SK-N-SH (cell line): ENCODE data around the gene MCCC2. TPM values are rescaled to one million over a fixed set of nuclear protein-coding genes. Genes with fewer than 3 reads are reported as not detected.

ENCODE experiments used
- CTCF ChIA-PET: fragments of 300-600, 350-600 bp; formaldehyde crosslinking; extraction: SDS; loops from one replicate; lab custom pipeline; 2021; lab: Yijun Ruan, JAX
- POLR2A ChIA-PET: fragments of 350-600 bp; sonication (Branson Sonifier 250); formaldehyde crosslinking; extraction: SDS; loops from one replicate; lab custom pipeline; 2020; ENCODE audit warnings: antibody characterized with exemption, inconsistent platforms; lab: Yijun Ruan, JAX
- DNase-seq: peaks from one replicate; pipeline ENCODE4 v3.0.0; 2012
- H2AFZ ChIP-seq: fragments of 200-600 bp; sonication (generic); 2 replicates; pipeline ENCODE4 v1.8.1; 2016; ENCODE audit warnings: antibody characterized with exemption, mild to moderate bottlenecking, low read depth
- H3F3A ChIP-seq: fragments of 200-600 bp; sonication (generic); replicated peaks from 2 replicates; pipeline ENCODE3; 2016; ENCODE audit warnings: antibody characterized with exemption, mild to moderate bottlenecking; ENCODE audit not compliant: insufficient read depth
- H3K27ac ChIP-seq, 2 experiments: fragments of 200-500 bp in 1 of 2; fragments of 200-600 bp in 1 of 2; sonication (Bioruptor generic) in 1 of 2; sonication (generic), shearing (Covaris generic) in 1 of 2; 2 replicates each; pipeline versions ENCODE4 v1.5.1 to v1.6.1; 2014 to 2016; ENCODE audit warnings: low read depth in 2 of 2, inconsistent platforms in 1 of 2, low read length in 1 of 2, mild to moderate bottlenecking in 1 of 2, mixed read lengths in 1 of 2
- H3K27me3 ChIP-seq: fragments of 200-600 bp; sonication (generic), shearing (Covaris generic); 2 replicates; pipeline ENCODE4 v1.6.1; 2016; ENCODE audit warnings: mixed run types; ENCODE audit not compliant: insufficient read depth
- H3K36me3 ChIP-seq, 2 experiments: fragments of 200-500 bp in 1 of 2; fragments of 200-600 bp in 1 of 2; sonication (Bioruptor generic) in 1 of 2; sonication (generic) in 1 of 2; replicated peaks in 1 of 2; 2 replicates each; pipeline versions ENCODE3 to v1.5.1; 2014 to 2016; ENCODE audit warnings: low read length in 1 of 2, mild to moderate bottlenecking in 1 of 2; ENCODE audit not compliant: insufficient read depth in 2 of 2, control insufficient read depth in 1 of 2
- H3K4me1 ChIP-seq, 2 experiments: fragments of 200-500 bp in 1 of 2; fragments of 200-600 bp in 1 of 2; sonication (Bioruptor generic) in 1 of 2; sonication (generic), shearing (Covaris generic) in 1 of 2; 2 replicates each; pipeline versions ENCODE4 v1.5.1 to v1.6.1; 2014 to 2016; ENCODE audit warnings: low read depth in 1 of 2, low read length in 1 of 2, mixed run types in 1 of 2; ENCODE audit not compliant: insufficient read depth in 2 of 2, control insufficient read depth in 1 of 2
- H3K4me2 ChIP-seq: fragments of 200-600 bp; sonication (generic), shearing (Covaris generic); 2 replicates; pipeline ENCODE4 v1.6.1; 2017; ENCODE audit warnings: mixed run types
- H3K4me3 ChIP-seq, 2 experiments: fragments of 200-500 bp in 1 of 2; fragments of 200-600 bp in 1 of 2; sonication (Bioruptor generic) in 1 of 2; sonication (generic), shearing (Covaris generic) in 1 of 2; 2 replicates each; pipeline versions ENCODE4 v1.5.1 to v1.8.1; 2014 to 2016; ENCODE audit warnings: low read depth in 2 of 2, inconsistent platforms in 1 of 2, low read length in 1 of 2, mild to moderate bottlenecking in 1 of 2, mixed read lengths in 1 of 2, moderate library complexity in 1 of 2
- H3K79me2 ChIP-seq: fragments of 200-600 bp; sonication (generic); 2 replicates; pipeline ENCODE4 v1.8.1; 2017; ENCODE audit warnings: mild to moderate bottlenecking; ENCODE audit not compliant: insufficient read depth
- H3K9ac ChIP-seq: fragments of 200-600 bp; sonication (generic); 2 replicates; pipeline ENCODE4 v1.6.1; 2017; ENCODE audit warnings: mixed run types
- H3K9me2 ChIP-seq: fragments of 200-600 bp; sonication (generic); 2 replicates; pipeline ENCODE4 v1.6.1; 2017; ENCODE audit warnings: mixed run types
- H3K9me3 ChIP-seq: fragments of 200-600 bp; sonication (generic); 2 replicates; pipeline ENCODE4 v1.6.1; 2017; ENCODE audit warnings: mixed run types, mild to moderate bottlenecking, moderate library complexity
- H4K20me1 ChIP-seq: fragments of 200-600 bp; sonication (generic); 2 replicates; pipeline ENCODE4 v1.6.1; 2017; ENCODE audit warnings: mild to moderate bottlenecking, mixed run types; ENCODE audit not compliant: insufficient read depth
- CHD2 ChIP-seq: fragments of 150-350 bp; IDR thresholded peaks from 2 replicates; pipeline ENCODE4 v1.6.1; 2018; ENCODE audit warnings: low read length; ENCODE audit not compliant: partially characterized antibody
- CTCF ChIP-seq: fragments of 200-600 bp; sonication (generic); IDR thresholded peaks from 2 replicates; pipeline ENCODE4 v1.6.1; 2017; ENCODE audit warnings: antibody characterized with exemption, mild to moderate bottlenecking, moderate library complexity
- ELF1 ChIP-seq: IDR thresholded peaks from 2 replicates; pipeline ENCODE4 v1.4.0; 2012
- FOSL2 ChIP-seq: IDR thresholded peaks from 2 replicates; pipeline ENCODE4 v1.4.0; 2012; ENCODE audit warnings: low read depth, mild to moderate bottlenecking, moderate library complexity, borderline replicate concordance
- GABPA ChIP-seq: IDR thresholded peaks from 2 replicates; pipeline ENCODE4 v1.4.0; 2012; ENCODE audit warnings: low read depth, mild to moderate bottlenecking
- GATA2 ChIP-seq: sonication (generic); formaldehyde crosslinking; IDR thresholded peaks from 2 replicates; pipeline ENCODE4 v1.5.0; 2020; ENCODE audit warnings: mild to moderate bottlenecking, missing genetic modification reagents
- IRF3 ChIP-seq: fragments of 150-350 bp; IDR thresholded peaks from 2 replicates; pipeline ENCODE4 v1.6.1; 2016; ENCODE audit warnings: mild to moderate bottlenecking, low read depth, low read length
- MAX ChIP-seq: IDR thresholded peaks from 2 replicates; pipeline ENCODE4 v1.4.0; 2012; ENCODE audit warnings: low read depth
- MEF2A ChIP-seq: IDR thresholded peaks from 2 replicates; pipeline ENCODE4 v1.4.0; 2012; ENCODE audit warnings: low read depth, borderline replicate concordance
- PBX3 ChIP-seq: IDR thresholded peaks from 2 replicates; pipeline ENCODE4; 2012
- POLR2AphosphoS5 ChIP-seq: IDR thresholded peaks from 2 replicates; pipeline ENCODE4 v1.6.1; 2012; ENCODE audit warnings: low read depth, low read length
- RAD21 ChIP-seq: IDR thresholded peaks from 2 replicates; pipeline ENCODE4 v1.6.1; 2012; ENCODE audit warnings: mild to moderate bottlenecking, low read length
- RCOR1 ChIP-seq: fragments of 150-350 bp; IDR thresholded peaks from 2 replicates; pipeline ENCODE4 v1.6.1; 2017; ENCODE audit warnings: antibody characterized with exemption, low read length
- RFX5 ChIP-seq: IDR thresholded peaks from 2 replicates; pipeline ENCODE4 v1.6.1; 2012; ENCODE audit warnings: mild to moderate bottlenecking, improper control_type of control experiment, low read length
- RXRA ChIP-seq: IDR thresholded peaks from 2 replicates; pipeline ENCODE4 v1.4.0; 2012; ENCODE audit warnings: low read depth, mild to moderate bottlenecking, borderline replicate concordance
- SIN3A ChIP-seq: IDR thresholded peaks from 2 replicates; pipeline ENCODE4 v1.6.1; 2012; ENCODE audit warnings: low read depth, mild to moderate bottlenecking, low read length, moderate library complexity, borderline replicate concordance
- TAF1 ChIP-seq: IDR thresholded peaks from 2 replicates; pipeline ENCODE4 v1.6.1; 2012; ENCODE audit warnings: low read depth, mild to moderate bottlenecking, low read length, moderate library complexity, borderline replicate concordance
- TEAD4 ChIP-seq: IDR thresholded peaks from 2 replicates; pipeline ENCODE4 v1.4.0; 2012; ENCODE audit warnings: mild to moderate bottlenecking, borderline replicate concordance; ENCODE audit not compliant: insufficient read depth
- YY1 ChIP-seq: IDR thresholded peaks from 2 replicates; pipeline ENCODE4 v1.4.0; 2012; ENCODE audit warnings: low read depth, mild to moderate bottlenecking
- ZBTB33 ChIP-seq: IDR thresholded peaks from 2 replicates; pipeline ENCODE4 v1.4.0; 2012; ENCODE audit warnings: low read depth, borderline replicate concordance
- WGBS: methylation state at CpG from one replicate; pipeline ENCODE4 v1.1.6; 2017; ENCODE audit warnings: low lambda C conversion rate; 5-methylcytosine and 5-hydroxymethylcytosine counted together
- polyA plus RNA-seq, 3 experiments: library from polyadenylated mRNA; depleted of rRNA; stranded (reverse); fragments of >200 nt; gene quantifications; 2 replicates each; pipeline ENCODE4 v1.2.3, GENCODE V29; 2012

MCCC2 gene
- polyA plus RNA-seq, 1 of the 3 experiments (the other 2 are of a cell fraction) = 33.6 TPM

GRCh38 chr5:71677977-71678376, 90.8 kb downstream of the MCCC2 start:
- ChIA-PET CTCF (no interaction called here), POLR2A (no interaction called here)
- whole genome bisulfite sequencing = 42% methylated on average over 1 of the region's 1 CpG
- Histone ChIP-seq H3F3A (no peaks in the 10 kb centered on the region), H3K79me2 (no peaks in the 10 kb centered on the region), H4K20me1 (no peaks in the 10 kb centered on the region), H3K36me3 (no peaks in the 10 kb centered on the region), H3K4me2 (no peak overlapping the region), H3K9me2 (no peaks in the 10 kb centered on the region), H3K9me3 (no peaks in the 10 kb centered on the region), H3K4me1 (no peaks in the 10 kb centered on the region; a peak in 1 of 4 replicates), H2AFZ (no peak overlapping the region), H3K9ac (no peak overlapping the region), H3K4me3 (no peak overlapping the region), H3K27ac (no peak overlapping the region), H3K27me3 (peaks cover 16% of the 10 kb centered on the region; the same call in 1 of the 2 replicates)
- no peak for TF ChIP-seq GATA2 (CRISPR knock-in tag)
- TF ChIP-seq FOSL2 = no peak
- no peak for TF ChIP-seq POLR2AphosphoS5
- no peak for TF ChIP-seq MEF2A
- no peak for TF ChIP-seq RFX5
- no peak for TF ChIP-seq YY1
- no peak for TF ChIP-seq GABPA
- no peak for TF ChIP-seq ELF1
- no peak for TF ChIP-seq RAD21
- no peak for TF ChIP-seq PBX3
- no peak for TF ChIP-seq TEAD4
- no peak for TF ChIP-seq CHD2
- no peak for TF ChIP-seq TAF1
- TF ChIP-seq IRF3 = no peak
- TF ChIP-seq ZBTB33 = no peak
- no peak for TF ChIP-seq RXRA
- TF ChIP-seq CTCF = no peak
- no peak for TF ChIP-seq RCOR1
- TF ChIP-seq SIN3A = no peak
- no peak for TF ChIP-seq MAX
- no peak for DNase-seq
